GM12864 (cell line): ENCODE data around the gene CELF1.
A peak's percentile ranks its signal among the peaks of the same experiment; 100 is the strongest.

Source experiments
- DNase-seq: peaks from one replicate; pipeline ENCODE4 v3.0.0-alpha.2; 2011; ENCODE audit warnings: low read depth
- H3K4me3 ChIP-seq: 2 replicates; pipeline ENCODE4 v1.5.1; 2011; ENCODE audit warnings: mild to moderate bottlenecking, low read depth, low read length, control low read depth
- CTCF ChIP-seq: IDR thresholded peaks from 2 replicates; pipeline ENCODE4 v1.5.1; 2011; ENCODE audit warnings: low read depth, mild to moderate bottlenecking, moderate library complexity, low read length, control low read depth, inconsistent platforms; ENCODE audit errors: missing control alignments

CELF1 gene

GRCh38 chr11:47431356-47432083, 121.4 kb downstream of the CELF1 start:
- no peak for TF ChIP-seq CTCF
- no peak overlapping the region for H3K4me3 ChIP-seq
- no peak for DNase-seq

- DNase-seq, result no peak
- no peak for TF ChIP-seq CTCF
- no peak overlapping the region for H3K4me3 ChIP-seq
Observed at GRCh38 chr11:47430524-47430923, 122.4 kb downstream of the CELF1 start.

GRCh38 chr11:47426062-47426956, 126.6 kb downstream of the CELF1 start, which contains the start of gene PSMC3:
TSS of gene PSMC3 (minus strand) at chr11:47426439. CDS start at chr11:47426279, 160 bp downstream.
- peak within 1 kb of the TSS; percentile 94 for H3K4me3 ChIP-seq
- TF ChIP-seq CTCF, result no peak
- DNase-seq, result peak; percentile 86

- DNase-seq, result no peak
- TF ChIP-seq CTCF, result no peak
- peak overlapping the region; percentile 94 for H3K4me3 ChIP-seq
Observed at GRCh38 chr11:47425611-47426010, 127.3 kb downstream of the CELF1 start.

GRCh38 chr11:47418454-47419259, 134.3 kb downstream of the CELF1 start:
- TF ChIP-seq CTCF, result no peak
- no peak for DNase-seq
- no peak overlapping the region for H3K4me3 ChIP-seq

GRCh38 chr11:47417712-47418111, 135.2 kb downstream of the CELF1 start:
- TF ChIP-seq CTCF, result no peak
- no peak for DNase-seq
- H3K4me3 ChIP-seq, result no peak overlapping the region
